WERI-Rb-1 (cell line): ENCODE measurements around the gene B3GALNT1.
"Not testable (repeated sequence)": the region's sequence is repeated elsewhere in the genome, so short reads cannot be mapped to it uniquely, and the experiment has no call there.

ENCODE experiments used
- DNase-seq: peaks from one replicate; pipeline ENCODE4 v3.0.0-alpha.2; 2020
- H3K27ac ChIP-seq: fragments of 250-450 bp; sonication (Bioruptor Pico); 2 replicates; pipeline ENCODE4 v1.5.1; 2020; ENCODE audit warnings: mild to moderate bottlenecking, moderate library complexity
- H3K27me3 ChIP-seq: fragments of 250-450 bp; sonication (Bioruptor Pico); 2 replicates; pipeline ENCODE4 v1.5.1; 2021; ENCODE audit warnings: mild to moderate bottlenecking, low read depth, moderate library complexity; ENCODE audit not compliant: insufficient read depth, severe bottlenecking
- H3K36me3 ChIP-seq: fragments of 250-450 bp; sonication (Bioruptor Pico); 2 replicates; pipeline ENCODE4 v1.5.1; 2020; ENCODE audit warnings: mild to moderate bottlenecking, moderate library complexity
- H3K4me3 ChIP-seq: 2 replicates; pipeline ENCODE4 v1.5.1; 2011; ENCODE audit warnings: low read depth, mild to moderate bottlenecking, control low read depth, low read length
- H3K9me3 ChIP-seq: fragments of 250-450 bp; sonication (Bioruptor Pico); 2 replicates; pipeline ENCODE4 v1.5.1; 2021; ENCODE audit warnings: mild to moderate bottlenecking, moderate library complexity; ENCODE audit not compliant: severe bottlenecking
- CTCF ChIP-seq: IDR thresholded peaks from 2 replicates; pipeline ENCODE4 v1.5.1; 2011; ENCODE audit warnings: low read depth, mild to moderate bottlenecking, control low read depth, inconsistent platforms, low read length

Gene B3GALNT1

GRCh38 chr3:161049683-161050248 is 55.4 kb downstream of the B3GALNT1 start:
- Histone ChIP-seq H3K4me3 (no peak overlapping the region), H3K36me3 (no peaks in the 10 kb centered on the region), H3K9me3 (no peaks in the 10 kb centered on the region), H3K27ac (no peak overlapping the region), H3K27me3 (no peaks in the 10 kb centered on the region)
- no peak for TF ChIP-seq CTCF
- DNase-seq, result no peak

GRCh38 chr3:161043336-161044035 is 61.7 kb downstream of the B3GALNT1 start:
- TF ChIP-seq CTCF, result no peak
- Histone ChIP-seq H3K27ac (no peak overlapping the region), H3K4me3 (no peak overlapping the region), H3K36me3 (no peaks in the 10 kb centered on the region), H3K9me3 (no peaks in the 10 kb centered on the region), H3K27me3 (no peaks in the 10 kb centered on the region)
- no peak for DNase-seq

GRCh38 chr3:161042023-161042501 is 63.1 kb downstream of the B3GALNT1 start:
- DNase-seq, result no peak
- no peaks in the 10 kb centered on the region for H3K9me3 ChIP-seq
- TF ChIP-seq CTCF, result no peak
- no peak overlapping the region for H3K27ac ChIP-seq
- no peaks in the 10 kb centered on the region for H3K27me3 ChIP-seq
- H3K4me3 ChIP-seq, result no peak overlapping the region
- H3K36me3 ChIP-seq, result no peaks in the 10 kb centered on the region

GRCh38 chr3:161038725-161039124 is 66.4 kb downstream of the B3GALNT1 start:
- Histone ChIP-seq H3K27me3 (no peaks in the 10 kb centered on the region), H3K27ac (no peak overlapping the region), H3K9me3 (no peaks in the 10 kb centered on the region), H3K36me3 (no peaks in the 10 kb centered on the region), H3K4me3 (no peak overlapping the region)
- no peak for TF ChIP-seq CTCF
- DNase-seq, result no peak

GRCh38 chr3:161035711-161036110 is 69.4 kb downstream of the B3GALNT1 start:
- no peak overlapping the region for H3K4me3 ChIP-seq
- H3K9me3 ChIP-seq, result peaks cover 3% of the 10 kb centered on the region
- no peaks in the 10 kb centered on the region for H3K27me3 ChIP-seq
- TF ChIP-seq CTCF, result no peak
- no peaks in the 10 kb centered on the region for H3K36me3 ChIP-seq
- no peak for DNase-seq
- H3K27ac ChIP-seq, result no peak overlapping the region

GRCh38 chr3:161034913-161035550 is 70.1 kb downstream of the B3GALNT1 start:
- not testable (repeated sequence) for H3K27ac ChIP-seq, H3K4me3 ChIP-seq, H3K9me3 ChIP-seq, H3K36me3 ChIP-seq, DNase-seq, H3K27me3 ChIP-seq
